Fibroblast of lung (primary cell): ENCODE measurements around the gene RADIL.

ENCODE experiments used
- CTCF ChIP-seq, 2 donors: IDR thresholded peaks in 1 of 2; conservative IDR thresholded peaks in 1 of 2; 1 replicate in 1 of 2; 2 replicates in 1 of 2; pipeline ENCODE4 v1.5.1; 2011 to 2012; ENCODE audit warnings: low read length in 2 of 2, control low read depth in 1 of 2, inconsistent platforms in 1 of 2, low read depth in 1 of 2, mild to moderate bottlenecking in 1 of 2
- EZH2 ChIP-seq: IDR thresholded peaks from 2 replicates; pipeline ENCODE4 v1.5.1; 2012; ENCODE audit warnings: low read length, control low read depth, mild to moderate bottlenecking; ENCODE audit errors: missing control alignments

- TF ChIP-seq CTCF (conservative IDR thresholded peaks at IDR 0.05 in 1 of 2, IDR thresholded peaks at IDR 0.05 in 1 of 2; ENCODE audit: low read depth in 1 of 2, low read length in 2 of 2), result no peak
- TF ChIP-seq EZH2, result no peak
These were observed 124.3 kb downstream of the RADIL start for GRCh38 chr7:4759211-4759610.
